GM18520 (cell line): ENCODE data around the gene RPS8.
"Not testable (repeated sequence)": the region's sequence is repeated elsewhere in the genome, so short reads cannot be mapped to it uniquely, and the experiment has no call there.

Experiments
- ATAC-seq: cut with Tn5 transposase; IDR thresholded peaks from one replicate; pipeline ENCODE4 v1.9.1; 2021; ENCODE audit not compliant: unreplicated experiment

The RPS8 gene

DNA sequence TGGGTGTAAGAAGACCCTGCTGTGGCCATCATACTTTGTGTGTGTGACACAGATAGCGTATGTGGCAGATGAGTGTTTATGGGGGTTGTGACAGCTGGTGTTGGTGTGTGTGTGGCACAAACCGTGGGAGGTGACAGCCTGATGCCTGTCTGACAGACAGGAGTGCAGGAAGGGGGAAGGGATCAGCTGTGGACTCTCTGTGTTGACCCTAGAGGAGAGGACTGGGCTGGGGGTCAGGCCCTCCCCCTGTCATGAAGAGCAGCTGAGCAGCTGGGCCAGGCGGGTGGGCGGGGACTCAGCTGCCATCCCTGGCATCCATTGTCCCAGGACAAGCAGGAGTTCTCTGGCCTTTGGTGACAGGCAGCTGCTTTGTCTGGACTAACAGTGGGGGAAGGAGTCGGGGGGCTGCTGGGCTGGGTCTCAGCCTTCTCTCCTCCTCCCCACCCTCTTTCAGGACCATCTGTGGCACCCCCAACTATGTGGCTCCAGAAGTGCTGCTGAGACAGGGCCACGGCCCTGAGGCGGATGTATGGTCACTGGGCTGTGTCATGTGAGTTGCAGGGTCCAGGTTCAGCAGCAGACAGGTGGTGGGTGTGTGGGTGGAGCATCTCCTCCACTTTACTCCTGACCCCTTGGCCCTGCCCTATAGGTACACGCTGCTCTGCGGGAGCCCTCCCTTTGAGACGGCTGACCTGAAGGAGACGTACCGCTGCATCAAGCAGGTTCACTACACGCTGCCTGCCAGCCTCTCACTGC lies 27.1 kb downstream of the RPS8 start:
- no peak for ATAC-seq

DNA sequence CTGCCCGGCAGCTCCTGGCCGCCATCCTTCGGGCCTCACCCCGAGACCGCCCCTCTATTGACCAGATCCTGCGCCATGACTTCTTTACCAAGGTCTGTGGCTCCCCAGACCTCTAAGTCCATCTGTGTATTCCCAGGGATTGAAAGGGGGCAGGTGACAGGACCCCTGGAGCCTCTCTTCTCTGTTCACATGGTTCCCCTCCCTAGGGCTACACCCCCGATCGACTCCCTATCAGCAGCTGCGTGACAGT lies 27.6 kb downstream of the RPS8 start:
- no peak for ATAC-seq

DNA sequence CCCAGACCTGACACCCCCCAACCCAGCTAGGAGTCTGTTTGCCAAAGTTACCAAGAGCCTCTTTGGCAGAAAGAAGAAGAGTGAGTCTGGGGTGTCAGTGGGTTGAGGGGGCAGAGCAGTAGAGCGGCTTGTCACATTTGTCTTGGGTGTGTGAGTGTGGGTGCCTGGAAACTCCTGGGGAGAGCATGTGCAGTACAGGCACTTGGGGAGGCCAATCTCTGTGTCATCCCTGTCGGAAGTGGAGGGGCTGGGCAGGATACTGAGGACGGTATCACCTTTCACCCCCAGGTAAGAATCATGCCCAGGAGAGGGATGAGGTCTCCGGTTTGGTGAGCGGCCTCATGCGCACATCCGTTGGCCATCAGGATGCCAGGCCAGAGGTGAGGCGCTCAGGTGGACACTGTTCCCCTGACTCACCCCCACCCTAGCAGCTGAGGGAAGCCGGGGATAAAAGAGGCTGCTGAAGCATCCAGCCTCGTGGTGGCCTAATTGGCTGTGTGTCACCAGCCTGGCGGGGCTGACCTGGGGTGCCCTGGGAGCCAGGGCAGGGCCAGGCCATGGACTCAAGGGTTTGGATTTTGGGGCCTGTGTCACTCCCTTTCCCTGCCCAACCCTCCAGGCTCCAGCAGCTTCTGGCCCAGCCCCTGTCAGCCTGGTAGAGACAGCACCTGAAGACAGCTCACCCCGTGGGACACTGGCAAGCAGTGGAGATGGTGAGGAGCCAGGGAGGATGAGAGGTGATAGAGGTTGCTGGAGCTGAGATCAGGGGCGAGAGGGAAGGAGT lies 28.2 kb downstream of the RPS8 start:
- ATAC-seq = no peak

DNA sequence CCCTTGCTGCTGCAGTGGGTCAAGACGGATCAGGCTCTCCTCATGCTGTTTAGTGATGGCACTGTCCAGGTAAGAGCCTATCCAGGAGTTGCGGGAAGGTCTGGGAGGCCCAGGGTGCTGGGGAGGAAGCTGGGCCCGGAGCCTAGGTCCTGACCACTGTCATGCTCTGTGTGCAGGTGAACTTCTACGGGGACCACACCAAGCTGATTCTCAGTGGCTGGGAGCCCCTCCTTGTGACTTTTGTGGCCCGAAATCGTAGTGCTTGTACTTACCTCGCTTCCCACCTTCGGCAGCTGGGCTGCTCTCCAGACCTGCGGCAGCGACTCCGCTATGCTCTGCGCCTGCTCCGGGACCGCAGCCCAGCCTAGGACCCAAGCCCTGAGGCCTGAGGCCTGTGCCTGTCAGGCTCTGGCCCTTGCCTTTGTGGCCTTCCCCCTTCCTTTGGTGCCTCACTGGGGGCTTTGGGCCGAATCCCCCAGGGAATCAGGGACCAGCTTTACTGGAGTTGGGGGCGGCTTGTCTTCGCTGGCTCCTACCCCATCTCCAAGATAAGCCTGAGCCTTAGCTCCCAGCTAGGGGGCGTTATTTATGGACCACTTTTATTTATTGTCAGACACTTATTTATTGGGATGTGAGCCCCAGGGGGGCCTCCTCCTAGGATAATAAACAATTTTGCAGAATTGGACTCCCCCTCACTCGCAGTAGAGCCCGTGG lies 30.1 kb downstream of the RPS8 start:
- no peak for ATAC-seq

DNA sequence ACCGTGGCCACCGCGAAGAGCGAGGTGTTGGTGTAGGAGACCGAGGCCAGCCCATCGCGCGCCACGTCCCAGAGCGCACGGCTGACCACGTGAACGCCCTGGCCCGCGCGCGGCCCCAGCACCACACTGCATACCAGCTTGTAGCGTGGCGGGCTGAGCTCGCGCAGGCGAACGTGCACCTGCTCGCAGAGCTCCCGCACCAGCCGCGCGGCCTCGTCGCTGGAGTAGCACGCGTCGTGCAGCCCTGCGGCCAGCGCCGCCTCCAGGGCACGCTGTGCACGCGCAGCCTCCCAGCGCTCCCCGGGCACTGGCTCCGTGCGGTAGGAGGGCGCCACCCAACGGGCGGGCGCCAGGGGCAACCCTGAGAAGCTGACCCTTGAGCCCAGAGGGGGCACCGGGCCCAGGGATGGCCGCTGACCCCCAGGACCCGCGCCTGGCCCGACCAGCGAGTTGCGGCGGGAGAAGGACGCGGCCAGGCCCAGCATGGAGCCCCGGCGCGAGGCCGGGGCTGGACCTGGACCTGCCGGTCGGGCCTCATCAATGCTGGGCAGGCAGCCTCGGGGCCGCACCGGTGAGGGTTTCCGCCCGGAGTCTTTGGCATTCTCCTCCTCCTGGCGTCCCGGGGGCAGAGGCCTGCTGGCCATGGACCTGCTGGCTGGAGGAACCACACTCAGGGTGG lies 30.8 kb downstream of the RPS8 start:
- no peak for ATAC-seq

DNA sequence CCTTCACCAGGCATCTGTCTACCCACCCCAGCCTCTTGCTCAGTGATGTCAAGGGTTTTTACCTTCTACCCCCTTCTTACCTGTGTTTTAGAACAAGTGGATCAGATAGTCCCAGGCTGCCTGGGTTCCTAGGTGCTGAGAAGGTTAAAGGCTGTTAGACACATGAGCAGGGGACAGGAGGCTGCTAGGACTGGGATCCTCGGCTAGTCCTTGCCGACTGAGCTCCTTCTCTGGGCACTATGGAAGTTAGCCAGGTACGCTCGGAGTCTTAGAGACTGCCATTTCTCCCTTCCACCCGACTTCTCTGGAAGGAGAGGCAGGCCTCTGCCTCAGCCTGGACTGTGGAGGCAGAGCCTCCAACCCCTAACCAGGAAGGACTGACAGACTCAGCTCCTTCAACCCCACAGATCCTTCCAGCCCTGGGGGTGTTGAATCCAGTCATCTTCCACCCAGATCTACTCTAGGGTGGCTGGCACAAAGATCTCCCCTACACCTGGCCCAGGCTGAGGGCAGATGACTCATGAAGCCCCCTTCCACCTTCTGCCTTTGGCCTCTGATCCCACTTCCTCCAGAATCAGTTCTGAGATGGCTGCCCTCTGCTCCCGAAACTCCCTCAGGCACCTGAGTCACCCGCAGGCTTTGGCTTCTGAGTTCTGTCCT lies 31.5 kb downstream of the RPS8 start, which contains the start of gene DYNLT4:
Gene DYNLT4, minus strand, starts transcription at position 648 of the 660 bp plus-strand sequence. CDS start 683 bp downstream, outside the sequence.
- no peak for ATAC-seq

DNA sequence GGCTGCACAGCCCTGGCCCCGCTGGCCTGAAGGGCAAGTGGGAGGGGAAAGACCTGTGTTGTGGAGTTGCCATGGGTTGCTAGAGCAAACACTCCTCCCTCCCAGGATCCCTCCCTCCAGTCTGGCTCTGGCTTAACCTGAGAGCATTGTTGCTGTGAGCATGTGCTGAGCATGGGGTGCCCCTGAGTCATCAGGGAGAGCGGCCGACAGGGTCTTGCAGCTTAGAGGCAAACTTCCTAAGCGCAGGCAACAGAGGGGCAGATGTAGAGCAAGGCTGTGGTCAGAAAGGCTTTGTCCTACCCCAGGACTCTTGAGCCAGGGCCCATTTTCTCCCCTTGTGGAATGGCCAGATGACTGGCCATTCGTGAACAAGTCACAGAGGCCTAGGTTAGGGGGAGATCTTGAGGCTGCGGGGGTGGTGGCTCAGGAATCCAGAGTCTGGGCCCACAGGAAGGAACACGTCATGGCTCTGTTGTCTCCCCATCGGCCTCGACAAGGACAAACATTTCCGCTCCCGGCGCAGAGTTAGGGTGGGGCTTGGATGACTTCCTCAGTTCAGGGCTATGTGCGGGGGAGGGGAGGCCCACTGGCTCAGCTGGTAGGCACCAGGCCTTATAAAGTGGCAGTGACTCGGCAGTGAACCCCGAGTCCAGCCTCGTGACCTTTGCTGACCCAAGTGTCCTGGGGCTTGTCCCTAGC lies 32.2 kb downstream of the RPS8 start:
- ATAC-seq = no peak

DNA sequence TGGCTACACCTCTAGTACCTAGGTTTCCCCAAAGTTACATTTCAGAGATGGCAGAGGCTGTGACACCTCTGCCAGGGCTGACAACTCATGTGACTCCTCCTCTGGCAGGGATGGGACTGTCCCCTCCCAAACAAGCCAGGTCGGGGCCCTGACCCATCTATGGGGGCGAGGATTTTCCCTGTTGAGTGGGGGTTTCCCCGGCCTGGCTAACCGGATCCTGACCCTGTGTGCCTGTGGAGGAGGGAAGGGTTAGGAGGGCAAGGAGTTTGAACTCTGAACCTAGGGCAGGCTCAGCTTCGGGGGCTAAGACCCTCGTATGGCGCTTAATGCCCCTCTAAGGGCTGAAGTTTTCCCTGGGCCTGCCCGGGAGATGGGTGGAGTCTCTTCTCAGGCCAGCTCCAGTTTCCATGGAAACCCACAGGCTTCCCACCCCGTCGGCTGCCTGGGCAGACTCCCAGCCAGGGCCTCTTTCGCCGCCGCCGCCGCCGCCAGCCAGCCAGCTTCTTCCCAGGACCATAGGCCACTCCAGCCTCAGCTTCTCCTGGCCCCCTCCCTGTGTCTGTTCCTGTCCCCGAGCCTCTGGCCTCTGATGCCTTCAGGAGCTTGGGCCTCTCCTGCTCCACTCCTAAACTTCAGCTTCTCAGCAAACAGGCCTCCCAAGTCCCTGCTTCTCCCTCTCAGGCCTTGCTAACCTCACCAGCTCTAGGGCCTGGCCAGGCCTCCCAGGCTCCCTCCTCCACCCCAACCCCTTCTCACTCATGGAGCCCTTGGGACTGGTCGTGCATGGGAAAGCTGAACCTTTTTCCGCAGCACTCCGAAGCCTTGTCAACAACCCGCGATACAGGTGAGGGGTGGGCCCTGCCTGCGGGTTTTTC lies 33.0 kb downstream of the RPS8 start, which contains the start of gene BTBD19:
Gene BTBD19, plus strand, starts transcription at position 461 of the 875 bp plus-strand sequence. Its CDS starts 298 bp downstream, at position 759.
- peak; percentile 32 for ATAC-seq

DNA sequence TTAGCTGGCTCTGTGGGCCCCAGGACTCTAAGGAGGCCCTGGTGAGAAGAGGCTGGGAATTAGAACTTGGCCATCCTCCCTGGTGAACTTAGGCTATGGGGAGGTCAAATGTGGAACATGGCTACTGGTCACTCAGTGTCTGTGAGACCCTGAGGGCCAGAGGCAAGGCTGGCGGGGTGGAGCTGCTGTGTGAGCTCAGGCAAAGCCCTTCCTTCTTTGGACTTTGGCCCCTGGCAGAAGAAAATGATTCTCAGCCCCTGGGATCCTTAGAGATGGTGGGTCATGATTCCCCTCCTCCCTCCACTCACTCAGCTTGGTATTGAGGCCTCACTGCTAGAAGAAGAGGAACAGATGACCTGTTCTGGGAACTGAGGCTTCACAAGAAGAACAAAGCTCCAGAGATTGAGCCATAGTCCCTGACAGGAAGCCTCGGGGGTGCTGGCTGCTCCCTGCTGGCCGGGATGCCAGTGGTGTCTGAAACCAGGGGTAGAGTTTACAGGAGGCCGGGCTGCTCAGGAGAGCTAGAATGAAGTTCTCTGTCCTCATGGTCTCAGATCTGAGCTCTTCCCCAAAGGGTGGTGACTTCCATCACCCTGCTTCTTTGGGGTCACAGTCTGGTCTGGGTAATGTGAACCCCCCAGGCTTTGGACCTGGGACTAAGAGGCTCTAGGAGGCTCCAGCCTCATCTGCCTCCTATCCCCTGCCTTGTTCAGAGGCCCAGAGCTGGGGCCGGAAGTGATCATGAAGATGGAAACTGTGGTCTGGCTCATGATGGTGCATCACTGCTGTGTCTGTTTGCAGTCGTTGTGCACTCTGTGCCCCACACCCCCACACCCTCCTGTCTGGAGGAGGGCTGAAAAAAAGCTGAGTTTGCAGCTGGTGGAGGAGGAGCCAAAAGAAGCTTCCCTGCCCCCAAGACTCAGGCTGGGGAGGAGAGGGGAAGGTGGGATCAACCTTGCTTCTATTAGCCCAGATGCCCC lies 33.9 kb downstream of the RPS8 start:
- ATAC-seq = no peak

DNA sequence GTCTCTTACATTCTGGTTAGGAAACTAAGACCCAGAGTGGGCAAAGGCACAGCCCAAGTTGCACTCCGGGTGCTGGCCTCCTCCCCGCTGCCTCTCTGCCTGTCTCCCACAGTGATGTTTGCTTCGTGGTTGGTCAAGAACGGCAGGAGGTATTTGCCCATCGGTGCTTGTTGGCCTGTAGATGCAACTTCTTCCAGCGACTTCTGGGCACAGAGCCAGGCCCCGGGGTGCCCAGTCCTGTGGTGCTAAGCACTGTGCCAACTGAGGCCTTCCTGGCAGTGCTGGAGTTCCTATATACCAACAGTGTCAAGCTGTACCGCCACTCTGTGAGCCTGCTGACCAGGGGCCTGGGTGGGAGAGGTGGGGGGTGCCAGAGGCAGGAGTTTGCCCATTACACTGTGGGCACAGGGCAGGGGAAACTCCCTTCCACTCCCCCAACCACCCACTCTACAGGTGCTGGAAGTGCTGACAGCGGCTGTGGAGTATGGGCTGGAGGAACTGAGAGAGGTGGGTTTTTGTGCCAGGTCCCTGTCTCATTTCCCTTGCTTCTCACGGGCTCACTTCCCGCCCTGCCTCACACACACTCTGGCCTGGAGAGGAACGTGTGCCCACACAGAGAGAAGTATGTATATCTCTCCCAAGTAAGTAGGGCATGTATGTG lies 34.9 kb downstream of the RPS8 start:
- ATAC-seq = no peak

DNA sequence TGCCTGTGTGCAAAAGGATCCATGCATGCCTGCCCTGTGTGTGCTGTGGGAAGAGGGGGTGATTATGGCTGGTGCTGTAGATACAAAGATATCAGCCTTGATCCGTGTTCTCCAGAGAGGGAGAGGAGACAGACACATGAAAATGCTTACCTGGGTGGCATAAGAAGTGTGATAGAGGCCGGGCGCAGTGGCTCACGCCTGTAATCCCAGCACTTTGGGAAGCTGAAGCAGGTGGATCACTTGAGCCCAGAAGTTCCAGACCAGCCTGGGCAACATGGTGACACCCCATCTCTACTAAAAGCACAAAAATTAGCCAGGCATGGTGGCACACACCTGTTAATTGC lies 35.4 kb downstream of the RPS8 start:
- ATAC-seq = not testable (repeated sequence)

DNA sequence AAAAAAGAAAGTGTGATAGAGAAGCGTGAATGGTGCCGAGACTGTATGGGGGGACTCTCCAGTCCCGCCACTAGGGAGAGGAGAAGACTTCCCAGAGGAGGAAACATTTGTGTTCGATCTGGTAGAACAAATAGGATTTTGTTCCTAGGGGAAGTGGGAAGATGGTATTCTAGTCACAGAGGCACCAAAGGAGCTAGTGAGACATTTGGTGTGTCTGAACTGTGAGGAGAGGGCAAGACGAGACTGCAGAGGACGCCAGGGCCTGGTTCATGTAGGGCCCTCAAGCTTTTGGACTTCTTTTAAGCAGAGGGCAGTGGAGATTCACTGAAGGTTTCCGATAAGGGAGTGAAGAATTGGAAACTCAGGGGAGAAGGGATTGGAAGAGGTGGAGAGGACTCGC lies 35.9 kb downstream of the RPS8 start:
- no peak for ATAC-seq

DNA sequence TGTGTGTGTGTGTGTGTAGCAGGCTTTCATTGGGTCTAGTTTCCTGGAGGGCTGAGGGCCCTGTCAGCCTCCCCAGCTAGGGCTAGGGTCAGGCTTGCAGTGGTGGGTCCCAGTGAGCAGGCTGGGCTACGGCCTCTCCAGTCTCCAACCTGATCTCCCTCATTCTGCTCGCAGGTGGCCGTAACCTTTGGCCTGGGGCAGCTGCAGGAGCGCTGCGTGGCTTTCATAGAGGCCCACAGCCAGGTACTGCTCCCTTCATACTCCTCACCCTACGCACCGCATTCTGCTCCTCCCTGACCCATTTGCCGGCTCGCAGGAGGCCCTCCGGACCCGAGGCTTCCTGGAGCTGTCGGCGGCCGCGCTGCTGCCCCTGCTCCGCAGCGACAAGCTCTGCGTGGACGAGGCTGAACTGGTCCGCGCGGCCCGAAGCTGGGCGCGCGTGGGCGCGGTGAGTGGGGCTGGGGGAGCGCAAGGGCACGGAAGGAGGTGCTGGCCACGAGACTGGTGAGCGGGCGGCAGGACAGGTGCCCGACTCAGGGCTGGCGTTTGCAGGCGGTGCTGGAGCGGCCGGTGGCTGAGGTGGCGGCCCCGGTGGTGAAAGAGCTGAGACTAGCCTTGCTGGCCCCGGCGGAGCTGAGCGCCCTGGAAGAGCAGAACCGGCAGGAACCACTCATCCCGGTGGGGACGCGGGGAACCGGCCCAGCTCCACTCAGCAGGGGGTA lies 37.6 kb downstream of the RPS8 start:
- no peak for ATAC-seq

DNA sequence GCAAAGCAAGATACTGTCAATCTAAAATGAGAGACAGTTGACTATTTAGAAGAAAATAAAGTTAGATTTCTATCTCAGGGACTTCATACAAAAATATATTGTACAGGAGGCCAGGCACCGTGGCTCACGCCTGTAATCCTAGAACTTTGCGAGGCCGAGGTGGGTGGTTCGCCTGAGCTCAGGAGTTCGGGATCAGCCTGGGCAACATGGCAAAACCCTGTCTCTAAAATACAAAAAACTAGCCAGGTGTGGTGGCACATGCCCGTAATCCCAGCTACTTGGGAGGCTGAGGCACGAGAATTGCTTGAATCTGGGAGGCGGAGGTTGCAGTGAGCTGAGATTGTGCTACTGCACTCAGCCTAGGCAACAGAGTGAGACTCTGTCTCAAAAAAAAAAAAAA lies 40.6 kb downstream of the RPS8 start:
- ATAC-seq = not testable (repeated sequence)

DNA sequence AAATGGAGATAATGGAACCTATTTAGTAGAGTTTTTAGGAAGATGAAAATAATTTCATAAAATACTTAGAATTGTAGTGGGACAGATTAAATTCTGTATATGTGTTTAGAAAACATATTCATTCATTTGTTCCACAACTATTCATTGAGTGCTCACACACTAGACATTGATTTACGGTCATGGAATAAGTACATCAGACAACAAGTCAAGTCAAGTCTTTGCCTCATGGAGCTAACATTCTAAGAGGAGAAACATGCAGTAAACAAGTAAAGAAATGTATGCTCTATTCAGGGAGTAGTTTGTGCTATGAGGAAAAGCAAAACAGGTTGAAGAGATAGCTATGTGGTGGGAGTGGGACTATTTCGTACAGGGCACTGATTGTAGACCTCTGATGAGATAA lies 42.0 kb downstream of the RPS8 start:
- ATAC-seq = no peak

DNA sequence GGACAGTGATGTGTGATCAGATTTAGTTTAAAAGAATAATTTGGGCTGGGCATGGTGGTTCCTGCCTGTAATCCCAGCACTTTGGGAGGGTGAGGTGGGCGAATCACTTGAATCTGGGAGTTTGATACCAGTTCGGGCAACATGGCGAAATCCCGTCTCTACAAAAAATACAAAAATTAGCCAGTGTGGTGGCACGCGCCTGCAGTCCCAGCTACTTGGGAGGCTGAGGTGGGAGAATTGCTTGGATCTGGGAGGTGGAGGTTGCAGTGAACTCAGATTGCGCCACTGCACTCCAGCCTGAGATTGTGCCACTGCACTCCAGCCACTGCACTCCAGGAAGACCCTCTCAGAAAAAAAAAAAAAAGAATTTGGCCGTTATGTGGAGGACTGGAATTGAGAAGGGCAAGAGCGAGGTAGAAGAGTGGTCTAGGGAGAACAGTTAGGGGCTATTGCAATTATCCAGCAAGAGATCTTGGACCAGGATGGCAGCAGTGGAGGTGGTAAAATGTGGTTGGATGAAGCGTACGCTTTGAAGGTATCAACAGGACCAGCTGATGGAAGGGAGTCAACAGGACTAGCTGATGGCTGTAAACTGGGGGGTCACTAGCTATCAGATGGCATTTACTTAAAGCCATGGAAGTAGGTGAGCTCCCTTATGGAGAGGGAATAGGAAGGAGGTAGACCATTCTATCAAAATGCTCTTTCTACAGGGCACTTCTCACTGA lies 42.6 kb downstream of the RPS8 start:
- ATAC-seq = no peak
